Gastrocnemius medialis (tissue), 4 donors: Measurements from ENCODE around the gene FYCO1. TPM values are rescaled to one million over a fixed set of nuclear protein-coding genes. Genes with fewer than 3 reads are reported as not detected.

Experiments
- ATAC-seq, 2 donors: fragments of 150-250 bp; one replicate each; pipeline ENCODE4 v1.9.1; 2016
- DNase-seq, 2 donors: peaks; one replicate each; pipeline ENCODE4 v3.0.0-alpha.2; 2019
- H3K27ac ChIP-seq, 4 donors: fragments of 200-600 bp; sonication (generic); 1 replicate in 1 of 4; 2 replicates in 3 of 4; pipeline ENCODE4 v1.5.1; 2016 to 2018; ENCODE audit warnings: mild to moderate bottlenecking in 2 of 4, moderate library complexity in 1 of 4
- H3K27me3 ChIP-seq, 3 donors: fragments of 200-600 bp; sonication (generic) in 2 of 3; 1 replicate in 1 of 3; 2 replicates in 2 of 3; pipeline versions ENCODE4 v1.5.1 to v1.6.0; 2016 to 2019; ENCODE audit warnings: mild to moderate bottlenecking in 1 of 3, moderate library complexity in 1 of 3
- H3K36me3 ChIP-seq, 2 donors: fragments of 200-600 bp; sonication (generic) in 1 of 2; one replicate each; pipeline ENCODE4 v1.5.1; 2017 to 2018
- H3K4me1 ChIP-seq, 2 donors: fragments of 200-600 bp; sonication (generic) in 1 of 2; one replicate each; pipeline ENCODE4 v1.5.1; 2016 to 2017; ENCODE audit warnings: mild to moderate bottlenecking in 2 of 2
- H3K4me3 ChIP-seq, 4 donors: fragments of 200-600 bp; sonication (generic) in 3 of 4; 1 replicate in 1 of 4; 2 replicates in 3 of 4; pipeline ENCODE4 v1.5.1; 2016 to 2019; ENCODE audit warnings: mild to moderate bottlenecking in 2 of 4
- H3K9me3 ChIP-seq, 3 donors: fragments of 200-600 bp; sonication (generic) in 2 of 3; 1 replicate in 1 of 3; 2 replicates in 2 of 3; pipeline ENCODE4 v1.5.1; 2016 to 2019
- POLR2A ChIP-seq, 2 donors: fragments of 450-650 bp; IDR thresholded peaks; one replicate each; pipeline ENCODE4 v1.6.1; 2017; ENCODE audit warnings: antibody characterized with exemption in 2 of 2, mild to moderate bottlenecking in 2 of 2, moderate library complexity in 2 of 2
- in situ Hi-C, 4 donors: fragments of 200-750 bp; cut with MboI; loops; one replicate each; pipeline versions ENCODE4 v1.15.0 to v1.8.0; 2017; ENCODE audit warnings: low sequenced_read_pairs in 4 of 4
- intact Hi-C: fragments of 100-400 bp; cut with DNase I; formaldehyde crosslinking; loops from one replicate; pipeline ENCODE4 v1.15.1; 2023; ENCODE audit warnings: low total_unique reads
- total RNA-seq, 4 donors: library from RNA; depleted of rRNA; stranded (reverse); fragments of >200 nt; gene quantifications; one replicate each; pipeline versions ENCODE4 v1.1.0 to v1.2.3, GENCODE V29; 2016
- TF ChIP-seq, protein P1 (sequence below), 5 experiments: fragments of 450-650 bp in 3 of 5; fragments of 200-600 bp in 2 of 5; sonication (generic) in 2 of 5; IDR thresholded peaks in 4 of 5; conservative IDR thresholded peaks in 1 of 5; 1 replicate in 4 of 5; 2 replicates in 1 of 5; pipeline ENCODE4 v1.5.1; 2016 to 2019; ENCODE audit warnings: antibody characterized with exemption in 5 of 5, mild to moderate bottlenecking in 3 of 5, moderate library complexity in 3 of 5

Gene FYCO1
- total RNA-seq, 4 donors from 2014 or later: 47.4 to 99.8 (median 84.2) TPM

DNA sequence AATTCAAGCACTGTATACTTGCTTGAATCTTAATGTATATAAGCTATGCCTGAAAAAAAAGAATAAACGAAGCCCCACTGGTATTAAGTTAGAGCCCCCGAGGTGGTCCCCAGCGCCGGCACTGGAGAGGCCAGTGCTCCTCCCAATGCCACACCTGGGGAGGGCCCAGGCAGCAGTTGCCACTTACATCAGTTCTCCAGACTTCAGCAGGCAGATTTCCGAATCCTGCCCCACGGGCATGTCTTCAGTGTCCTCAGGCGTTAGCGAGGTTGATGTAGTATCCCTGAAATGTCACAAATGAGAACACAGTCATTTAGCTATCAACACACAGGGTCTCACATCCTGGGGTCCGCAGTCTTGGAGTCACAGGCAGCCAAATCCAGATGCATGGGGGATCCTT is 59.4 kb downstream of the FYCO1 start:
- no peak for TF ChIP-seq POLR2A (IDR thresholded peaks at IDR 0.05)
- TF ChIP-seq, protein P1, sequence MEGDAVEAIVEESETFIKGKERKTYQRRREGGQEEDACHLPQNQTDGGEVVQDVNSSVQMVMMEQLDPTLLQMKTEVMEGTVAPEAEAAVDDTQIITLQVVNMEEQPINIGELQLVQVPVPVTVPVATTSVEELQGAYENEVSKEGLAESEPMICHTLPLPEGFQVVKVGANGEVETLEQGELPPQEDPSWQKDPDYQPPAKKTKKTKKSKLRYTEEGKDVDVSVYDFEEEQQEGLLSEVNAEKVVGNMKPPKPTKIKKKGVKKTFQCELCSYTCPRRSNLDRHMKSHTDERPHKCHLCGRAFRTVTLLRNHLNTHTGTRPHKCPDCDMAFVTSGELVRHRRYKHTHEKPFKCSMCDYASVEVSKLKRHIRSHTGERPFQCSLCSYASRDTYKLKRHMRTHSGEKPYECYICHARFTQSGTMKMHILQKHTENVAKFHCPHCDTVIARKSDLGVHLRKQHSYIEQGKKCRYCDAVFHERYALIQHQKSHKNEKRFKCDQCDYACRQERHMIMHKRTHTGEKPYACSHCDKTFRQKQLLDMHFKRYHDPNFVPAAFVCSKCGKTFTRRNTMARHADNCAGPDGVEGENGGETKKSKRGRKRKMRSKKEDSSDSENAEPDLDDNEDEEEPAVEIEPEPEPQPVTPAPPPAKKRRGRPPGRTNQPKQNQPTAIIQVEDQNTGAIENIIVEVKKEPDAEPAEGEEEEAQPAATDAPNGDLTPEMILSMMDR (IDR thresholded peaks at IDR 0.05 in 4 of 5, conservative IDR thresholded peaks at IDR 0.05 in 1 of 5): no peak
- H3K27ac ChIP-seq: no peak overlapping the region
- ATAC-seq: no peak
- H3K27me3 ChIP-seq: no peaks in the 10 kb centered on the region
- H3K4me3 ChIP-seq: no peak overlapping the region
- peaks cover 0 to 60% of the 10 kb centered on the region in 2 donors for H3K36me3 ChIP-seq
- no peak for DNase-seq
- in situ Hi-C loops: loop anchor here in 1 of 4 donors (25.0 kb wide), 1 partner anchor 426 kb away; the partner anchor contains the start of genes CCR2 and CCR5
- no peaks in the 10 kb centered on the region for H3K9me3 ChIP-seq
- intact Hi-C loops: no loop called here
- peaks cover 12 to 23% of the 10 kb centered on the region in 2 donors for H3K4me1 ChIP-seq

DNA sequence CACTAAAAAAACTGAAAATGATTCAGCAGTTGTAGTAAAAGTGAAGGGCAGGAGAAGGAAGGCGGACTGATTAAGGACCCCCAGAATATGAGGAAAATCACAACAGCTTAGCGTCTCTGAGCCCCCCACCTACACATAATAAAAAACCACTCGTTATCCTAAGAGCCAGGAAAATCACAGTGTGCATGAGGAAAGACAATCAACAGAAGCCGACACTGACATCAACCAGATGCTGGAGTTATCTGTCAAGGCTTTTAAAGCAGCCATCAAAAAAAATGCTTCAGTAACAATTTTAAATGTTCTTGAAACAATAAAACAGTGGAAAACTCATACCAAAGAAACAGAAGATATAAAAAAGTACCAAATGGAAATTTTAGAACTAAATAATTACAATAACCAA is 62.0 kb downstream of the FYCO1 start:
- intact Hi-C loops (no loop called here), in situ Hi-C loops (loop anchor here in 1 of 4 donors (25.0 kb wide), 1 partner anchor 429 kb away; the partner anchor contains the start of genes CCR2 and CCR5)
- Histone ChIP-seq H3K36me3 (peaks cover 0 to 87% of the 10 kb centered on the region in 2 donors), H3K27ac (no peak overlapping the region), H3K9me3 (no peaks in the 10 kb centered on the region), H3K4me3 (no peak overlapping the region), H3K27me3 (no peaks in the 10 kb centered on the region), H3K4me1 (no peaks in the 10 kb centered on the region)
- no peak for TF ChIP-seq POLR2A (IDR thresholded peaks at IDR 0.05)
- TF ChIP-seq, protein P1 (IDR thresholded peaks at IDR 0.05 in 4 of 5, conservative IDR thresholded peaks at IDR 0.05 in 1 of 5): no peak
- no peak for ATAC-seq
- no peak for DNase-seq

DNA sequence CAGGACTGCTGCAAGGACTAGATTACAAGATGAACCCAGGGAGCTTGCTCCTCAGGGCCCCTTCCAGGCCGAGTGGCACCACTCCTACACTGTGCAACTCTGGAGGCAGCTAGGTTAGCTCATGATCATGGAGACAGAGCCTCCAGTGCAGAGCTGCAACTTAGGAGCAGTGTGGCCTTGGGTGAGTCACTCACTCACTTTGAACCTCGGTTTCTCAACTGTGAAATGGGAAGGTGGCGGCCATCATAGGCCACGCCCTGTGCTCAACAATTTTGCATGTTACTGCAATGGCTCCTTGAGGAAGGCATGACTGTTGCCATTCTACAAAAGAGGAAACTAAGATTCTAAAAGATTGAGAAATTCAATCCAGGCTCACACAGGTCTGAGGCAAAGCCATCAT is 63.5 kb downstream of the FYCO1 start:
- Histone ChIP-seq H3K4me3 (no peak overlapping the region), H3K27ac (no peak overlapping the region), H3K27me3 (no peaks in the 10 kb centered on the region), H3K4me1 (no peaks in the 10 kb centered on the region), H3K36me3 (peaks cover 0 to 95% of the 10 kb centered on the region in 2 donors), H3K9me3 (no peaks in the 10 kb centered on the region)
- DNase-seq (no peak), ATAC-seq (no peak)
- TF ChIP-seq, protein P1 (IDR thresholded peaks at IDR 0.05 in 4 of 5, conservative IDR thresholded peaks at IDR 0.05 in 1 of 5): no peak
- no peak for TF ChIP-seq POLR2A (IDR thresholded peaks at IDR 0.05)
- intact Hi-C loops: no loop called here
- in situ Hi-C loops: loop anchor here in 1 of 4 donors (25.0 kb wide), 1 partner anchor 430 kb away; the partner anchor contains the start of genes CCR2 and CCR5

DNA sequence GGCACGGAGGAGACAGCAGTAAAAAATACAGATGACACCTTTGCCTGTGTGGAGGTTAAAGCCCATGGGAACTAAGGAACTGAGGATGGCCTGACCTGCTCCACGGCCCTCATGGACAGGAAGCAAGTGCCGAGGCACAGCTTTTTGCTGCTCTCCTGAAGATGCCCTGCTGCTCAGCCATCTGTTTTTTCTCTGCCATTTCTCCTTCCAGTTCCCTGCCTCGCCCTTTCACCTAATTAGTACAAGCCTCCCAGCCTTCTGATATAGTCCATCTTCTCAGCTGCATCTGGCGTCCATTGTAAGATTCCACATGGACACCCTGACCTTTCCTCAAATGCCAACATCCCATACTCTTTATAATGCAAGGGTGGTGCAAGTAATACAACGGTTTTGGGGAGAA is 64.1 kb downstream of the FYCO1 start:
- Histone ChIP-seq H3K27ac (no peak overlapping the region), H3K4me1 (no peaks in the 10 kb centered on the region), H3K36me3 (peaks cover 0 to 89% of the 10 kb centered on the region in 2 donors), H3K9me3 (no peaks in the 10 kb centered on the region), H3K4me3 (no peak overlapping the region), H3K27me3 (no peaks in the 10 kb centered on the region)
- no peak for ATAC-seq
- TF ChIP-seq POLR2A (IDR thresholded peaks at IDR 0.05): no peak
- TF ChIP-seq, protein P1 (IDR thresholded peaks at IDR 0.05 in 4 of 5, conservative IDR thresholded peaks at IDR 0.05 in 1 of 5): no peak
- DNase-seq: no peak
- in situ Hi-C loops (loop anchor here in 1 of 4 donors (25.0 kb wide), 1 partner anchor 431 kb away; the partner anchor contains the start of genes CCR2 and CCR5), intact Hi-C loops (no loop called here)
